HepG2 (cell line): Measurements from ENCODE around the gene SHISA5. TPM values are rescaled to one million over a fixed set of nuclear protein-coding genes. Genes with fewer than 3 reads are reported as not detected.

ENCODE experiments used
- CBX1 ChIP-seq: IDR thresholded peaks from one replicate; pipeline ENCODE4 v1.6.1; 2016; ENCODE audit warnings: antibody characterized with exemption, low read depth
- KLF9 ChIP-seq: IDR thresholded peaks from 2 replicates; pipeline ENCODE4 v1.6.1; 2016; ENCODE audit warnings: low read depth
- LRRFIP1 ChIP-seq: sonication (generic); formaldehyde crosslinking; conservative IDR thresholded peaks from 2 replicates; pipeline ENCODE4 v1.4.0; 2020; ENCODE audit warnings: missing genetic modification reagents
- MTF2 ChIP-seq: sonication (generic); formaldehyde crosslinking; IDR thresholded peaks from 2 replicates; pipeline ENCODE4 v1.5.0; 2020; ENCODE audit warnings: missing genetic modification reagents, borderline replicate concordance
- MXD4 ChIP-seq: IDR thresholded peaks from 2 replicates; pipeline ENCODE4 v1.6.1; 2016; ENCODE audit warnings: mild to moderate bottlenecking, missing biosample characterization, missing genetic modification reagents
- NR2F1 ChIP-seq, 2 experiments: fragments of 450-650 bp in 1 of 2; formaldehyde crosslinking in 1 of 2; IDR thresholded peaks; 2 replicates each; pipeline versions ENCODE4 v1.5.0 to v1.6.1; 2016 to 2020; ENCODE audit warnings: mild to moderate bottlenecking in 1 of 2, missing compliant biosample characterization in 1 of 2, missing genetic modification reagents in 1 of 2, moderate library complexity in 1 of 2
- PRPF4 ChIP-seq: fragments of 200-400 bp; formaldehyde crosslinking; IDR thresholded peaks from 2 replicates; pipeline ENCODE4 v1.6.1; 2016; ENCODE audit warnings: low read length, low read depth; ENCODE audit not compliant: poor library complexity, severe bottlenecking
- RFX5 ChIP-seq: IDR thresholded peaks from 2 replicates; pipeline ENCODE4 v1.6.1; 2011; ENCODE audit warnings: low read depth, low read length, improper control_type of control experiment
- RFXANK ChIP-seq: IDR thresholded peaks from 2 replicates; pipeline ENCODE4 v1.6.1; 2016
- SAP130 ChIP-seq: IDR thresholded peaks from 2 replicates; pipeline ENCODE4 v1.6.1; 2016; ENCODE audit warnings: low read depth
- SATB2 ChIP-seq: sonication (generic); formaldehyde crosslinking; IDR thresholded peaks from 2 replicates; pipeline ENCODE4 v1.5.0; 2020; ENCODE audit warnings: missing genetic modification reagents
- SRSF1 ChIP-seq: fragments of 200-400 bp; formaldehyde crosslinking; optimal IDR thresholded peaks from 2 replicates; pipeline ENCODE3; 2017; ENCODE audit warnings: mild to moderate bottlenecking, low read depth, low read length, moderate library complexity
- SYNCRIP ChIP-seq: fragments of 200-400 bp; formaldehyde crosslinking; IDR thresholded peaks from 2 replicates; pipeline ENCODE4 v1.6.1; 2018; ENCODE audit warnings: mild to moderate bottlenecking, low read depth, low read length; ENCODE audit not compliant: insufficient read depth
- U2AF2 ChIP-seq: fragments of 200-400 bp; formaldehyde crosslinking; IDR thresholded peaks from 2 replicates; pipeline ENCODE4 v1.6.1; 2017; ENCODE audit warnings: low read depth, mild to moderate bottlenecking, low read length
- ZBTB42 ChIP-seq: sonication (generic); formaldehyde crosslinking; IDR thresholded peaks from 2 replicates; pipeline ENCODE4 v1.5.0; 2020; ENCODE audit warnings: mild to moderate bottlenecking, missing genetic modification reagents
- ZBTB44 ChIP-seq: sonication (generic); formaldehyde crosslinking; IDR thresholded peaks from 2 replicates; pipeline ENCODE4 v1.4.0; 2020; ENCODE audit warnings: missing genetic modification reagents
- ZNF101 ChIP-seq: sonication (generic); formaldehyde crosslinking; IDR thresholded peaks from 2 replicates; pipeline ENCODE4 v1.4.0; 2020; ENCODE audit warnings: mild to moderate bottlenecking, low read depth, missing genetic modification reagents, borderline replicate concordance
- ZNF18 ChIP-seq: sonication (generic); formaldehyde crosslinking; IDR thresholded peaks from 2 replicates; pipeline ENCODE4 v1.8.0; 2022; ENCODE audit warnings: mild to moderate bottlenecking, missing genetic modification reagents; ENCODE audit not compliant: insufficient replicate concordance
- ZNF333 ChIP-seq: sonication (generic); formaldehyde crosslinking; IDR thresholded peaks from 2 replicates; pipeline ENCODE4 v1.4.0; 2020; ENCODE audit warnings: mild to moderate bottlenecking, missing genetic modification reagents, borderline replicate concordance
- ZNF431 ChIP-seq: sonication (generic); formaldehyde crosslinking; IDR thresholded peaks from 2 replicates; pipeline ENCODE4 v1.9.0; 2022; ENCODE audit warnings: missing genetic modification reagents, low read depth, mild to moderate bottlenecking, borderline replicate concordance
- ZNF496 ChIP-seq: sonication (generic); formaldehyde crosslinking; IDR thresholded peaks from 2 replicates; pipeline ENCODE4 v1.8.1; 2023; ENCODE audit warnings: mild to moderate bottlenecking, moderate library complexity, missing genetic modification reagents; ENCODE audit not compliant: insufficient replicate concordance
- ZNF549 ChIP-seq: sonication (generic); formaldehyde crosslinking; IDR thresholded peaks from 2 replicates; pipeline ENCODE4 v1.5.0; 2020; ENCODE audit warnings: missing genetic modification reagents
- ZNF550 ChIP-seq: sonication (generic); formaldehyde crosslinking; IDR thresholded peaks from 2 replicates; pipeline ENCODE4 v1.4.0; 2020; ENCODE audit warnings: mild to moderate bottlenecking, missing genetic modification reagents, borderline replicate concordance
- ZNF576 ChIP-seq: sonication (generic); formaldehyde crosslinking; IDR thresholded peaks from 2 replicates; pipeline ENCODE4 v1.4.0; 2020; ENCODE audit warnings: mild to moderate bottlenecking, missing genetic modification reagents
- ZNF788 ChIP-seq: sonication (generic); formaldehyde crosslinking; IDR thresholded peaks from 2 replicates; pipeline ENCODE4 v1.5.0; 2020; ENCODE audit warnings: mild to moderate bottlenecking, missing genetic modification reagents, borderline replicate concordance
- polyA plus RNA-seq, 8 experiments: library from polyadenylated mRNA; depleted of rRNA in 3 of 8; stranded (reverse) in 7 of 8; unstranded in 1 of 8; fragments of >200 nt; fragmentation: Illumina TruSeq in 4 of 8; extraction: Trizol in 4 of 8; gene quantifications; 2 replicates each; pipeline versions ENCODE4 v1.2.1 to v1.2.3, GENCODE V29; 2011 to 2016; ENCODE audit warnings: low read depth in 4 of 8, missing spikeins in 1 of 8, mixed read lengths in 1 of 8; ENCODE audit not compliant: insufficient read depth in 1 of 8
- total RNA-seq, 5 experiments: library from RNA; depleted of rRNA; stranded (reverse); fragments of >200 nt; fragmentation: Illumina TruSeq; extraction: Trizol; gene quantifications; 2 replicates each; pipeline ENCODE4 v1.2.3, GENCODE V29; 2016; ENCODE audit warnings: low read depth in 1 of 5

Gene SHISA5
- total and polyA plus RNA-seq, 2 of the 13 experiments (the other 11 are each of a cell fraction or from before 2014, with no cell fraction given): 75.8 to 91.4 TPM

GRCh38 chr3:48428572-48429316 is 75.2 kb downstream of the SHISA5 start (continued):
- TF ChIP-seq ZNF550 (CRISPR knock-in tag): no peak
- no peak for TF ChIP-seq RFX5
- TF ChIP-seq ZBTB44 (CRISPR knock-in tag): no peak
- no peak for TF ChIP-seq RFXANK (CRISPR knock-in tag)
- peak; percentile 93 for TF ChIP-seq SAP130 (CRISPR knock-in tag)
- no peak for TF ChIP-seq LRRFIP1 (CRISPR knock-in tag)
- TF ChIP-seq ZBTB42: no peak
- no peak for TF ChIP-seq ZNF496 (CRISPR knock-in tag)
- TF ChIP-seq ZNF101 (CRISPR knock-in tag): no peak
- TF ChIP-seq SATB2 (CRISPR knock-in tag): no peak
- TF ChIP-seq SYNCRIP: no peak
- no peak for TF ChIP-seq ZNF576 (CRISPR knock-in tag)
- TF ChIP-seq CBX1: no peak
- no peak for TF ChIP-seq ZNF549 (CRISPR knock-in tag)
- TF ChIP-seq MTF2 (CRISPR knock-in tag): no peak
- TF ChIP-seq ZNF788 (CRISPR knock-in tag): no peak; the same call in 1 of the 2 replicates
- no peak for TF ChIP-seq MXD4 (CRISPR knock-in tag)
- TF ChIP-seq PRPF4: no peak
- TF ChIP-seq ZNF333 (CRISPR knock-in tag): no peak
- TF ChIP-seq KLF9 (CRISPR knock-in tag): no peak
- peak; percentile 15; the same call in 1 of the 2 replicates for TF ChIP-seq ZNF431 (CRISPR knock-in tag)
- no peak for TF ChIP-seq SRSF1
- TF ChIP-seq NR2F1 (CRISPR knock-in tag; IDR thresholded peaks at IDR 0.05): peak; percentile 12 to 40; a peak in 1 of 4 replicates
- TF ChIP-seq ZNF18 (CRISPR knock-in tag): no peak
- TF ChIP-seq U2AF2: no peak
